ENCODE data around the gene NFIA. TPM values are rescaled to one million over a fixed set of nuclear protein-coding genes. Genes with fewer than 3 reads are reported as not detected.
A peak's percentile ranks its signal among the peaks of the same experiment; 100 is the strongest.
"Not testable (repeated sequence)": the region's sequence is repeated elsewhere in the genome, so short reads cannot be mapped to it uniquely, and the experiment has no call there.

NFIA gene
- total RNA-seq, 2 donors from 2014 or later = 0.88 to 3.1 TPM

GRCh38 chr1:61055110-61055614 lies 27.2 kb upstream of the NFIA start:
- Mint-ChIP-seq H3K36me3 (peaks cover 0 to 4% of the 10 kb centered on the region in 2 donors), H3K27ac (no peak overlapping the region), H3K9me3 (no peaks in the 10 kb centered on the region)
- DNase-seq (ENCODE audit: low spot score in 2 of 2) (no peak), ATAC-seq (no peak)

- ATAC-seq (no peak), DNase-seq (ENCODE audit: low spot score in 2 of 2) (no peak)
- H3K9me3 Mint-ChIP-seq = no peaks in the 10 kb centered on the region
- no peak overlapping the region for H3K27ac Mint-ChIP-seq
- H3K36me3 Mint-ChIP-seq = peaks cover 0 to 4% of the 10 kb centered on the region in 2 donors
Measured at GRCh38 chr1:61056196-61056572, 26.2 kb upstream of the NFIA start.

- DNase-seq (ENCODE audit: low spot score in 2 of 2) = no peak
- peaks cover 0 to 4% of the 10 kb centered on the region in 2 donors for H3K36me3 Mint-ChIP-seq
- no peaks in the 10 kb centered on the region for H3K9me3 Mint-ChIP-seq
- H3K27ac Mint-ChIP-seq = peak overlapping the region in 1 of 2 donors; percentile 55
- peak; percentile 54 to 65 for ATAC-seq
Measured at GRCh38 chr1:61056573-61057439, 25.6 kb upstream of the NFIA start.

- peaks cover 0 to 4% of the 10 kb centered on the region in 2 donors for H3K36me3 Mint-ChIP-seq
- ATAC-seq = no peak
- DNase-seq (ENCODE audit: low spot score in 2 of 2) = no peak
- H3K9me3 Mint-ChIP-seq = no peaks in the 10 kb centered on the region
- no peak overlapping the region for H3K27ac Mint-ChIP-seq
Measured at GRCh38 chr1:61058483-61059245, 23.7 kb upstream of the NFIA start.

- ATAC-seq; DNase-seq (ENCODE audit: low spot score in 2 of 2); H3K36me3 Mint-ChIP-seq; H3K9me3 Mint-ChIP-seq; H3K27ac Mint-ChIP-seq: not testable (repeated sequence)
Measured at GRCh38 chr1:61061601-61062000, 20.8 kb upstream of the NFIA start.

GRCh38 chr1:61064673-61065072 lies 17.7 kb upstream of the NFIA start:
- DNase-seq (ENCODE audit: low spot score in 2 of 2) = no peak
- no peak for ATAC-seq
- Mint-ChIP-seq H3K27ac (no peak overlapping the region), H3K9me3 (no peaks in the 10 kb centered on the region), H3K36me3 (no peaks in the 10 kb centered on the region)

- H3K36me3 Mint-ChIP-seq = no peaks in the 10 kb centered on the region
- no peak overlapping the region for H3K27ac Mint-ChIP-seq
- DNase-seq (ENCODE audit: low spot score in 2 of 2) (no peak), ATAC-seq (no peak)
- H3K9me3 Mint-ChIP-seq = no peaks in the 10 kb centered on the region
Measured at GRCh38 chr1:61067446-61068019, 14.8 kb upstream of the NFIA start.

- no peak overlapping the region for H3K27ac Mint-ChIP-seq
- ATAC-seq = no peak
- DNase-seq (ENCODE audit: low spot score in 2 of 2) = no peak
- no peaks in the 10 kb centered on the region for H3K9me3 Mint-ChIP-seq
- H3K36me3 Mint-ChIP-seq = no peaks in the 10 kb centered on the region
Measured at GRCh38 chr1:61070054-61070453, 12.3 kb upstream of the NFIA start.

- H3K27ac Mint-ChIP-seq = no peak overlapping the region
- H3K9me3 Mint-ChIP-seq = no peaks in the 10 kb centered on the region
- ATAC-seq = no peak
- no peak for DNase-seq (ENCODE audit: low spot score in 2 of 2)
- no peaks in the 10 kb centered on the region for H3K36me3 Mint-ChIP-seq
Measured at GRCh38 chr1:61071205-61072130, 10.9 kb upstream of the NFIA start.

GRCh38 chr1:61073871-61074270 lies 8.5 kb upstream of the NFIA start:
- no peak for DNase-seq (ENCODE audit: low spot score in 2 of 2)
- no peak overlapping the region for H3K27ac Mint-ChIP-seq
- no peaks in the 10 kb centered on the region for H3K9me3 Mint-ChIP-seq
- no peaks in the 10 kb centered on the region for H3K36me3 Mint-ChIP-seq
- no peak for ATAC-seq

- not testable (repeated sequence) for DNase-seq (ENCODE audit: low spot score in 2 of 2); H3K9me3 Mint-ChIP-seq; ATAC-seq
Measured at GRCh38 chr1:61075833-61076232, 6.5 kb upstream of the NFIA start.

GRCh38 chr1:61076728-61077675 lies 5.4 kb upstream of the NFIA start:
- H3K36me3 Mint-ChIP-seq = no peaks in the 10 kb centered on the region
- peak overlapping the region; percentile 64 to 67 for H3K27ac Mint-ChIP-seq
- ATAC-seq (peak; percentile 59 to 65), DNase-seq (ENCODE audit: low spot score in 2 of 2) (peak; percentile 60 to 68)
- no peaks in the 10 kb centered on the region for H3K9me3 Mint-ChIP-seq

More at GRCh38 chr1:61075833-61076232, 6.5 kb upstream of the NFIA start:
- H3K36me3 Mint-ChIP-seq, H3K27ac Mint-ChIP-seq: not testable (repeated sequence)

GRCh38 chr1:61077676-61078541 lies 4.5 kb upstream of the NFIA start:
- DNase-seq (ENCODE audit: low spot score in 2 of 2) (peak; percentile 75 to 86), ATAC-seq (peak; percentile 64 to 90)
- no peaks in the 10 kb centered on the region for H3K36me3 Mint-ChIP-seq
- H3K9me3 Mint-ChIP-seq = no peaks in the 10 kb centered on the region
- H3K27ac Mint-ChIP-seq = peak overlapping the region; percentile 64 to 67

GRCh38 chr1:61078618-61079295 lies 3.6 kb upstream of the NFIA start:
- Mint-ChIP-seq H3K36me3 (peaks cover 0 to under 1% of the 10 kb centered on the region in 2 donors), H3K27ac (no peak overlapping the region), H3K9me3 (no peaks in the 10 kb centered on the region)
- no peak for DNase-seq (ENCODE audit: low spot score in 2 of 2)
- no peak for ATAC-seq
